ENCODE data around the gene NUFIP2.

DNA sequence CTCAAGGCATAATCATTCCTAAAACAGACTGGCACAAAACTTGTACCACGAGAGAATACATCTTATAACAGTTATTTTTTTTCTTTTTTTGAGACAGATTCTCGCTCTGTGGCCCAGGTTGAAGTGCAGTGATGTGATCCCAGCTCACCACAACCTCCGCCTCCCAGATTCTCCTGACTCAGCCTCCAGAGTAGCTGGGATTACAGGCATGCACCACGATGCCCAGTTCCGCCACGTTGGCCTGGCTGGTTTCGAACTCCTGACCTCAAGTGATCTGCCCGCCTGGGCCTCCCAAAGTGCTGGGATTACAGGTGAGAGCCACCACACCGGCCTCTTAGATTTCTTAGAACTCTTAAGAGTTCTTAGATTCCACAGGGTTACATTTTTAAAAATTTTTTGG, 4.1 kb downstream of the NUFIP2 start:
- TF ChIP-seq, protein P1, sequence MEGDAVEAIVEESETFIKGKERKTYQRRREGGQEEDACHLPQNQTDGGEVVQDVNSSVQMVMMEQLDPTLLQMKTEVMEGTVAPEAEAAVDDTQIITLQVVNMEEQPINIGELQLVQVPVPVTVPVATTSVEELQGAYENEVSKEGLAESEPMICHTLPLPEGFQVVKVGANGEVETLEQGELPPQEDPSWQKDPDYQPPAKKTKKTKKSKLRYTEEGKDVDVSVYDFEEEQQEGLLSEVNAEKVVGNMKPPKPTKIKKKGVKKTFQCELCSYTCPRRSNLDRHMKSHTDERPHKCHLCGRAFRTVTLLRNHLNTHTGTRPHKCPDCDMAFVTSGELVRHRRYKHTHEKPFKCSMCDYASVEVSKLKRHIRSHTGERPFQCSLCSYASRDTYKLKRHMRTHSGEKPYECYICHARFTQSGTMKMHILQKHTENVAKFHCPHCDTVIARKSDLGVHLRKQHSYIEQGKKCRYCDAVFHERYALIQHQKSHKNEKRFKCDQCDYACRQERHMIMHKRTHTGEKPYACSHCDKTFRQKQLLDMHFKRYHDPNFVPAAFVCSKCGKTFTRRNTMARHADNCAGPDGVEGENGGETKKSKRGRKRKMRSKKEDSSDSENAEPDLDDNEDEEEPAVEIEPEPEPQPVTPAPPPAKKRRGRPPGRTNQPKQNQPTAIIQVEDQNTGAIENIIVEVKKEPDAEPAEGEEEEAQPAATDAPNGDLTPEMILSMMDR (conservative IDR thresholded peaks at IDR 0.05) = no peak
- no peak for TF ChIP-seq ZFX (IDR thresholded peaks at IDR 0.05)
